HepG2 (cell line): Measurements from ENCODE around the gene NFATC4. TPM values are rescaled to one million over a fixed set of nuclear protein-coding genes. Genes with fewer than 3 reads are reported as not detected.

ENCODE experiments used
- polyA plus RNA-seq, 8 experiments: library from polyadenylated mRNA; depleted of rRNA in 3 of 8; stranded (reverse) in 7 of 8; unstranded in 1 of 8; fragments of >200 nt; fragmentation: Illumina TruSeq in 4 of 8; extraction: Trizol in 4 of 8; gene quantifications; 2 replicates each; pipeline versions ENCODE4 v1.2.1 to v1.2.3, GENCODE V29; 2011 to 2016; ENCODE audit warnings: low read depth in 4 of 8, missing spikeins in 1 of 8, mixed read lengths in 1 of 8; ENCODE audit not compliant: insufficient read depth in 1 of 8
- small RNA-seq, 3 experiments: library from RNA; depleted of rRNA; stranded (forward); fragments of <200 nt; gene quantifications; one replicate each; pipeline ENCODE3, GENCODE V24; 2012; ENCODE audit warnings: low read depth in 2 of 3, low replicate concordance in 1 of 3; ENCODE audit not compliant: insufficient read length in 3 of 3, insufficient read depth in 2 of 3
- total RNA-seq, 5 experiments: library from RNA; depleted of rRNA; stranded (reverse); fragments of >200 nt; fragmentation: Illumina TruSeq; extraction: Trizol; gene quantifications; 2 replicates each; pipeline ENCODE4 v1.2.3, GENCODE V29; 2016; ENCODE audit warnings: low read depth in 1 of 5

Gene NFATC4
- total and polyA plus RNA-seq, 2 of the 13 experiments (the other 11 are each of a cell fraction or from before 2014, with no cell fraction given) = 0.04 to 0.15 TPM

Small RNA genes within 50 kb of the gene (small RNA-seq; reads per million reads assigned to genes)
- 0 reads per million in 3 experiments for gene RF00026

Other genes starting within 250 kb of the NFATC4 start
Only the 30 nearest of the 31 such genes appear.
- gene FITM1, start 237.5 kb upstream of the NFATC4 start, total RNA-seq (2016; rRNA removed; fragmentation: Illumina TruSeq; extraction: Trizol) = 3.1 and 5.8 TPM in 2 replicates
- gene FITM1, start 237.5 kb upstream of the NFATC4 start, polyA plus RNA-seq (2011; rRNA removed) = 2.7 and 3.6 TPM in 2 replicates
- gene PSME1, start 232.0 kb upstream of the NFATC4 start, total RNA-seq (2016; rRNA removed; fragmentation: Illumina TruSeq; extraction: Trizol) = 608 and 713 TPM in 2 replicates
- 144 and 159 TPM in 2 replicates for gene PSME1, start 232.0 kb upstream of the NFATC4 start, polyA plus RNA-seq (2011; rRNA removed)
- 71.2 and 78.7 TPM in 2 replicates for gene EMC9, start 226.6 kb upstream of the NFATC4 start, total RNA-seq (2016; rRNA removed; fragmentation: Illumina TruSeq; extraction: Trizol)
- 60.5 and 63.9 TPM in 2 replicates for gene EMC9, start 226.6 kb upstream of the NFATC4 start, polyA plus RNA-seq (2011; rRNA removed)
- 716 and 834 TPM in 2 replicates for gene PSME2, start 221.6 kb upstream of the NFATC4 start, total RNA-seq (2016; rRNA removed; fragmentation: Illumina TruSeq; extraction: Trizol)
- gene PSME2, start 221.6 kb upstream of the NFATC4 start, polyA plus RNA-seq (2011; rRNA removed) = 332 and 362 TPM in 2 replicates
- 65.9 and 86.8 TPM in 2 replicates for gene RNF31, start 220.7 kb upstream of the NFATC4 start, total RNA-seq (2016; rRNA removed; fragmentation: Illumina TruSeq; extraction: Trizol)
- gene RNF31, start 220.7 kb upstream of the NFATC4 start, polyA plus RNA-seq (2011; rRNA removed) = 48.2 and 59.0 TPM in 2 replicates
- 13.8 and 14.9 TPM in 2 replicates for gene IRF9, start 206.9 kb upstream of the NFATC4 start, total RNA-seq (2016; rRNA removed; fragmentation: Illumina TruSeq; extraction: Trizol)
- 49.7 and 60.9 TPM in 2 replicates for gene IRF9, start 206.9 kb upstream of the NFATC4 start, polyA plus RNA-seq (2011; rRNA removed)
- 3.4 TPM in 1 of 2 replicates, not detected in the other for gene REC8, start 196.1 kb upstream of the NFATC4 start, total RNA-seq (2016; rRNA removed; fragmentation: Illumina TruSeq; extraction: Trizol)
- 14.7 and 17.3 TPM in 2 replicates for gene REC8, start 196.1 kb upstream of the NFATC4 start, polyA plus RNA-seq (2011; rRNA removed)
- gene IPO4, start 179.4 kb upstream of the NFATC4 start, total RNA-seq (2016; rRNA removed; fragmentation: Illumina TruSeq; extraction: Trizol) = 149 and 179 TPM in 2 replicates
- gene IPO4, start 179.4 kb upstream of the NFATC4 start, polyA plus RNA-seq (2011; rRNA removed) = 37.4 and 39.0 TPM in 2 replicates
- gene TM9SF1, start 172.7 kb upstream of the NFATC4 start, total RNA-seq (2016; rRNA removed; fragmentation: Illumina TruSeq; extraction: Trizol) = 56.4 and 110 TPM in 2 replicates
- gene TM9SF1, start 172.7 kb upstream of the NFATC4 start, polyA plus RNA-seq (2011; rRNA removed) = 83.2 and 85.1 TPM in 2 replicates
- 0.44 TPM in 1 of 2 replicates, not detected in the other for gene TSSK4, start 162.5 kb upstream of the NFATC4 start, total RNA-seq (2016; rRNA removed; fragmentation: Illumina TruSeq; extraction: Trizol)
- 0.08 and 0.14 TPM in 2 replicates for gene TSSK4, start 162.5 kb upstream of the NFATC4 start, polyA plus RNA-seq (2011; rRNA removed)
- 113 and 140 TPM in 2 replicates for gene CHMP4A, start 154.7 kb upstream of the NFATC4 start, total RNA-seq (2016; rRNA removed; fragmentation: Illumina TruSeq; extraction: Trizol)
- gene CHMP4A, start 154.7 kb upstream of the NFATC4 start, polyA plus RNA-seq (2011; rRNA removed) = 80.8 and 83.6 TPM in 2 replicates
- 48.7 and 66.0 TPM in 2 replicates for gene MDP1, start 152.1 kb upstream of the NFATC4 start, total RNA-seq (2016; rRNA removed; fragmentation: Illumina TruSeq; extraction: Trizol)
- gene MDP1, start 152.1 kb upstream of the NFATC4 start, polyA plus RNA-seq (2011; rRNA removed) = 38.2 and 44.1 TPM in 2 replicates
- gene NEDD8, start 135.8 kb upstream of the NFATC4 start, total RNA-seq (2016; rRNA removed; fragmentation: Illumina TruSeq; extraction: Trizol) = 713 and 818 TPM in 2 replicates
- 473 and 535 TPM in 2 replicates for gene NEDD8, start 135.8 kb upstream of the NFATC4 start, polyA plus RNA-seq (2011; rRNA removed)
- gene GMPR2, start 135.3 kb upstream of the NFATC4 start, total RNA-seq (2016; rRNA removed; fragmentation: Illumina TruSeq; extraction: Trizol) = 273 and 345 TPM in 2 replicates
- 185 and 210 TPM in 2 replicates for gene GMPR2, start 135.3 kb upstream of the NFATC4 start, polyA plus RNA-seq (2011; rRNA removed)
- 73.5 and 73.7 TPM in 2 replicates for gene TINF2, start 125.6 kb upstream of the NFATC4 start, total RNA-seq (2016; rRNA removed; fragmentation: Illumina TruSeq; extraction: Trizol)
- 52.0 and 59.8 TPM in 2 replicates for gene TINF2, start 125.6 kb upstream of the NFATC4 start, polyA plus RNA-seq (2011; rRNA removed)
- 1.9 and 3.2 TPM in 2 replicates for gene TGM1, start 105.0 kb upstream of the NFATC4 start, total RNA-seq (2016; rRNA removed; fragmentation: Illumina TruSeq; extraction: Trizol)
- 9.5 and 10.6 TPM in 2 replicates for gene TGM1, start 105.0 kb upstream of the NFATC4 start, polyA plus RNA-seq (2011; rRNA removed)
- gene RABGGTA, start 96.6 kb upstream of the NFATC4 start, total RNA-seq (2016; rRNA removed; fragmentation: Illumina TruSeq; extraction: Trizol) = 31.2 and 57.9 TPM in 2 replicates
- gene RABGGTA, start 96.6 kb upstream of the NFATC4 start, polyA plus RNA-seq (2011; rRNA removed) = 90.8 and 111 TPM in 2 replicates
- 46.3 and 60.8 TPM in 2 replicates for gene DHRS1, start 68.4 kb upstream of the NFATC4 start, total RNA-seq (2016; rRNA removed; fragmentation: Illumina TruSeq; extraction: Trizol)
- 49.8 and 52.2 TPM in 2 replicates for gene DHRS1, start 68.4 kb upstream of the NFATC4 start, polyA plus RNA-seq (2011; rRNA removed)
- 61.6 and 64.5 TPM in 2 replicates for gene NOP9, start 68.3 kb upstream of the NFATC4 start, total RNA-seq (2016; rRNA removed; fragmentation: Illumina TruSeq; extraction: Trizol)
- 24.5 and 33.8 TPM in 2 replicates for gene NOP9, start 68.3 kb upstream of the NFATC4 start, polyA plus RNA-seq (2011; rRNA removed)
- 22.4 and 35.8 TPM in 2 replicates for gene CIDEB, start 60.2 kb upstream of the NFATC4 start, total RNA-seq (2016; rRNA removed; fragmentation: Illumina TruSeq; extraction: Trizol)
- 110 and 143 TPM in 2 replicates for gene CIDEB, start 60.2 kb upstream of the NFATC4 start, polyA plus RNA-seq (2011; rRNA removed)
- 1.4 and 6.9 TPM in 2 replicates for gene LTB4R2, start 58.0 kb upstream of the NFATC4 start, total RNA-seq (2016; rRNA removed; fragmentation: Illumina TruSeq; extraction: Trizol)
- gene LTB4R2, start 58.0 kb upstream of the NFATC4 start, polyA plus RNA-seq (2011; rRNA removed) = 3.9 and 6.1 TPM in 2 replicates
- gene LTB4R, start 56.7 kb upstream of the NFATC4 start, total RNA-seq (2016; rRNA removed; fragmentation: Illumina TruSeq; extraction: Trizol) = 1.00 and 3.2 TPM in 2 replicates
- 8.2 and 12.4 TPM in 2 replicates for gene LTB4R, start 56.7 kb upstream of the NFATC4 start, polyA plus RNA-seq (2011; rRNA removed)
- gene ADCY4, start 33.1 kb upstream of the NFATC4 start, total RNA-seq (2016; rRNA removed; fragmentation: Illumina TruSeq; extraction: Trizol) = not detected in 2 replicates
- 0.03 TPM in 1 of 2 replicates, not detected in the other for gene ADCY4, start 33.1 kb upstream of the NFATC4 start, polyA plus RNA-seq (2011; rRNA removed)
- gene RIPK3, start 28.2 kb upstream of the NFATC4 start, total RNA-seq (2016; rRNA removed; fragmentation: Illumina TruSeq; extraction: Trizol) = not detected in 2 replicates
- not detected in 2 replicates for gene RIPK3, start 28.2 kb upstream of the NFATC4 start, polyA plus RNA-seq (2011; rRNA removed)
- gene NYNRIN, start 30.8 kb downstream of the NFATC4 start, total RNA-seq (2016; rRNA removed; fragmentation: Illumina TruSeq; extraction: Trizol) = 1.1 and 1.3 TPM in 2 replicates
- 0.63 and 0.95 TPM in 2 replicates for gene NYNRIN, start 30.8 kb downstream of the NFATC4 start, polyA plus RNA-seq (2011; rRNA removed)
- gene CBLN3, start 61.5 kb downstream of the NFATC4 start, total RNA-seq (2016; rRNA removed; fragmentation: Illumina TruSeq; extraction: Trizol) = 0.45 and 0.66 TPM in 2 replicates
- 0.74 and 0.98 TPM in 2 replicates for gene CBLN3, start 61.5 kb downstream of the NFATC4 start, polyA plus RNA-seq (2011; rRNA removed)
- gene KHNYN, start 61.8 kb downstream of the NFATC4 start, total RNA-seq (2016; rRNA removed; fragmentation: Illumina TruSeq; extraction: Trizol) = 72.2 and 75.7 TPM in 2 replicates
- gene KHNYN, start 61.8 kb downstream of the NFATC4 start, polyA plus RNA-seq (2011; rRNA removed) = 52.8 and 76.4 TPM in 2 replicates
- gene SDR39U1, start 74.6 kb downstream of the NFATC4 start, total RNA-seq (2016; rRNA removed; fragmentation: Illumina TruSeq; extraction: Trizol) = 25.0 and 34.4 TPM in 2 replicates
- gene SDR39U1, start 74.6 kb downstream of the NFATC4 start, polyA plus RNA-seq (2011; rRNA removed) = 129 and 163 TPM in 2 replicates
- not detected in 2 replicates for gene CMA1, start 140.1 kb downstream of the NFATC4 start, total RNA-seq (2016; rRNA removed; fragmentation: Illumina TruSeq; extraction: Trizol)
- not detected in 2 replicates for gene CMA1, start 140.1 kb downstream of the NFATC4 start, polyA plus RNA-seq (2011; rRNA removed)
- gene CTSG, start 208.1 kb downstream of the NFATC4 start, total RNA-seq (2016; rRNA removed; fragmentation: Illumina TruSeq; extraction: Trizol) = not detected in 2 replicates
- gene CTSG, start 208.1 kb downstream of the NFATC4 start, polyA plus RNA-seq (2011; rRNA removed) = not detected in 2 replicates